ENCODE results near the gene EDC4. TPM values are rescaled to one million over a fixed set of nuclear protein-coding genes. Genes with fewer than 3 reads are reported as not detected.

EDC4 gene
- total and polyA plus RNA-seq, 2 of the 13 experiments (the other 11 are each of a cell fraction or from before 2014, with no cell fraction given): 51.4 to 59.1 TPM

DNA sequence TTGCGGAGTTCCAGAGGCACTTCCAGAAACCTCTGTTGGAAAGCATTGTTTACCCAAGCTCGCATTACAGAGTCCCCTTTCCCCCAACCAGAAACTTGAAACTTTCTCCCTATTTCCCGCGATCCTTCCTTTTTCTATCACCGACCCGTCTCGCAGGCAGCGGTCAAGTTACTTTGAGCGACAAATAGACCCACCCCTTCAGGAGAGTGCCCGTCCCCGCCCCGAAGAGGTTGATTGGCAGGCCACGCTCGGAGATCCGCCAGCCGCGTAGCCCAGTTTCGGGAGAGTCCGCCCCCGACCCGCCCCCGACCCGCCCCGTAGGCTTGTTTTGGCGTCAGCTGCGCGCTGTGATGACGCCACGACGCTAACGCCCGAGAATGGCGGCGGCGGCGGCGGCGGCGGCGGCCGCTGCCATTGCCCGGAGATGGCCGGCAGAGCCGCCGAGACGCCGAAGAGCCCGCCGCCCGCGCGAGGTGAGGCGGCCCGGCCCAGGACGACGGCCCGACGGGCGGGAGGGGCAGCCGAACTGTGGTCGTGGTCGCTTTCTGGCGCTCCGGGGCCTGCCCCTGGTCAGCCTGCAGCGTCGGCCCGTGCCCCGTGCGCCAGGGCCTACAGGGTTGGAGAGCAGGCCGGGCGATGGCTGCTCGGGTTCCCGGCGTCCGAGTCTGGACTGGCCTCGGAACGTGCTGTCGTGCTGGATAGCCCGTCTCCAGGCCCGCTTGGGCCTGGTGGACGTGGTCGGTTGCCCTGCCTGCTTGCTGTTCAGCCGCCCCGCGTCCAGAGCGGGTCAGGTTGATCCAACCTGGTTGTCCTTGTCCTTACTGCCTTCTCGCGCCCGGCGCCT lies 20.3 kb downstream of the EDC4 start, which contains the start of gene PSKH1 (continued):
- TF ChIP-seq, protein P1, sequence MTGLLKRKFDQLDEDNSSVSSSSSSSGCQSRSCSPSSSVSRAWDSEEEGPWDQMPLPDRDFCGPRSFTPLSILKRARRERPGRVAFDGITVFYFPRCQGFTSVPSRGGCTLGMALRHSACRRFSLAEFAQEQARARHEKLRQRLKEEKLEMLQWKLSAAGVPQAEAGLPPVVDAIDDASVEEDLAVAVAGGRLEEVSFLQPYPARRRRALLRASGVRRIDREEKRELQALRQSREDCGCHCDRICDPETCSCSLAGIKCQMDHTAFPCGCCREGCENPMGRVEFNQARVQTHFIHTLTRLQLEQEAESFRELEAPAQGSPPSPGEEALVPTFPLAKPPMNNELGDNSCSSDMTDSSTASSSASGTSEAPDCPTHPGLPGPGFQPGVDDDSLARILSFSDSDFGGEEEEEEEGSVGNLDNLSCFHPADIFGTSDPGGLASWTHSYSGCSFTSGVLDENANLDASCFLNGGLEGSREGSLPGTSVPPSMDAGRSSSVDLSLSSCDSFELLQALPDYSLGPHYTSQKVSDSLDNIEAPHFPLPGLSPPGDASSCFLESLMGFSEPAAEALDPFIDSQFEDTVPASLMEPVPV (CRISPR knock-in tag; IDR thresholded peaks at IDR 0.05): peak; percentile 81; the same call in 1 of the 2 replicates
- no peak for TF ChIP-seq NPAS2 (CRISPR knock-in tag; IDR thresholded peaks at IDR 0.05; ENCODE audit: borderline replicate concordance)
- no peak; the same call in 1 of the 2 replicates for TF ChIP-seq ZNF20 (CRISPR knock-in tag; IDR thresholded peaks at IDR 0.05)
- TF ChIP-seq, protein P2, sequence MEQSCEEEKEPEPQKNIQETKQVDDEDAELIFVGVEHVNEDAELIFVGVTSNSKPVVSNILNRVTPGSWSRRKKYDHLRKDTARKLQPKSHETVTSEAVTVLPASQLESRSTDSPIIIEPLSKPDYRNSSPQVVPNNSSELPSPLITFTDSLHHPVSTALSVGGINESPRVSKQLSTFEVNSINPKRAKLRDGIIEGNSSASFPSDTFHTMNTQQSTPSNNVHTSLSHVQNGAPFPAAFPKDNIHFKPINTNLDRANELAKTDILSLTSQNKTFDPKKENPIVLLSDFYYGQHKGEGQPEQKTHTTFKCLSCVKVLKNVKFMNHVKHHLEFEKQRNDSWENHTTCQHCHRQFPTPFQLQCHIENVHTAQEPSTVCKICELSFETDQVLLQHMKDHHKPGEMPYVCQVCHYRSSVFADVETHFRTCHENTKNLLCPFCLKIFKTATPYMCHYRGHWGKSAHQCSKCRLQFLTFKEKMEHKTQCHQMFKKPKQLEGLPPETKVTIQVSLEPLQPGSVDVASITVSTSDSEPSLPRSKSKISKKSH (CRISPR knock-in tag; IDR thresholded peaks at IDR 0.05; ENCODE audit: borderline replicate concordance): no peak

DNA sequence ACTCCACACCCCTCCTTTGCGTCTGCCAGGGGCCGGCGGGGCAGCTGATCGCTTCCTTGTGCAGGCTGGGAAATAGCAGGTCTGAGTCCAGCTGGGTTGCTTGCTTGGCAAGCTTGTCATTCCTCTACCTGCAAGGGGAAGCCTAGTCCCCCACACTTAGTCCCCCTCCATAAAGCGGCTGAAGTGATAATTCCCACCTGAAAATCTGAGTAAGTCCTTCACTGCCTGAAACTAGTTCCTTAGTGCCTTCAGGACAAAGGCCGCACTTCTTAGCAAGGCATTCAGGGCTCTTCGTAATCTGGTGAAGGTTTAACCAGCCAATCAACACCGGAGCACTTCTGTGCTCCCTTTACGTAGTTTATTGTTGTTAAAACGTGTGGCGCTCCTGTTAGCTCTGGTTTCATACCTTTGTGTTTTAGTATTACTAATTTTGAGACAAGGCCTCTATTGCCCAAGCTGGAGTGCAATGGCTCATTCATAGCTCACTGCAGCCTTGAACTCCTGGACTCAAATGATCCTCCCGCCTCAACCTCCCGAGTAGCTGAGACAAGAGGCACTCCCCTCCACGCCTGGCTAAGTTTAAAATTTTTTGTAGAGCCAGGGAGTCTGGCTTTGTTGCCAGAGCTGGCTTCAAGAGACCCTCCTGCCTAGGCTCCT lies 21.0 kb downstream of the EDC4 start:
- Histone ChIP-seq H2AFZ (ENCODE audit: low read length) (no peak overlapping the region), H3K36me3 (replicated peaks in 1 of 2; ENCODE audit: control insufficient read depth in 1 of 2, insufficient read depth in 2 of 2, low read length in 2 of 2) (no peaks in the 10 kb centered on the region), H3K27ac (ENCODE audit: extremely low read length, insufficient read depth, low read length) (peak overlapping the region; percentile 90), H3K4me2 (ENCODE audit: low read depth, low read length) (peak overlapping the region; percentile 86), H3K79me2 (ENCODE audit: insufficient read depth, low read length) (peaks cover 40% of the 10 kb centered on the region), H3K4me1 (ENCODE audit: insufficient read depth, low read length) (peaks cover 51% of the 10 kb centered on the region), H3K9me3 (ENCODE audit: low read length) (no peaks in the 10 kb centered on the region), H4K20me1 (ENCODE audit: insufficient read depth, low read length) (peaks cover 7% of the 10 kb centered on the region; the same call in 1 of the 2 replicates), H3K9ac (ENCODE audit: insufficient read depth, low read depth, low read length) (peak overlapping the region; percentile 99), H3K4me3 (replicated peaks in 1 of 3; ENCODE audit: insufficient read depth in 1 of 3, low read depth in 2 of 3, low read length in 3 of 3) (peak overlapping the region; percentile 93 to 99 (median 98)), H3K27me3 (ENCODE audit: control insufficient read depth in 1 of 2, insufficient read depth in 2 of 2, low read length in 2 of 2) (no peaks in the 10 kb centered on the region; a peak in 1 of 5 replicates)
- TSS peak; percentile 66 for BruUV-seq (replicated peaks)
- ChIA-PET CTCF (ENCODE audit: low intra/inter-chr PET ratio, low total read pairs) (interaction anchor here (1.1 kb wide), 1 partner anchor 35 kb away, joined by 3 read pairs; no protein-coding TSS in a partner anchor), POLR2A (interaction anchor here (1.0 to 3.0 kb wide), 7 partner anchors 11 to 87 kb away, joined by 3 to 32 read pairs (median 4); partner anchors contain the start of genes CTRL, EDC4, NRN1L and RANBP10)
- FAIRE-seq (peak; percentile 63), ATAC-seq (peak; percentile 34), DNase-seq (ENCODE audit: low spot score) (peak; percentile 60)
- 1% methylated on average over 14 of the region's 14 CpGs for WGBS (ENCODE audit: low lambda C conversion rate)
- intact Hi-C loops (cut with micrococcal nuclease; ENCODE audit: unreplicated experiment) (loop anchor here (1.0 to 2.0 kb wide), 2 partner anchors 20 to 35 kb away; no protein-coding TSS in a partner anchor), in situ Hi-C loops (cut with HindIII; ENCODE audit: extremely low pct_ligation_motif_present, low pct_unique_long_range_greater_than_20kb) (no loop called here)
- TF ChIP-seq TAF15 (IDR thresholded peaks at IDR 0.05; ENCODE audit: low read depth, low read length, poor library complexity, severe bottlenecking): no peak
- no peak for TF ChIP-seq HNRNPL (IDR thresholded peaks at IDR 0.05; ENCODE audit: low read depth, low read length)
- TF ChIP-seq, protein P3, sequence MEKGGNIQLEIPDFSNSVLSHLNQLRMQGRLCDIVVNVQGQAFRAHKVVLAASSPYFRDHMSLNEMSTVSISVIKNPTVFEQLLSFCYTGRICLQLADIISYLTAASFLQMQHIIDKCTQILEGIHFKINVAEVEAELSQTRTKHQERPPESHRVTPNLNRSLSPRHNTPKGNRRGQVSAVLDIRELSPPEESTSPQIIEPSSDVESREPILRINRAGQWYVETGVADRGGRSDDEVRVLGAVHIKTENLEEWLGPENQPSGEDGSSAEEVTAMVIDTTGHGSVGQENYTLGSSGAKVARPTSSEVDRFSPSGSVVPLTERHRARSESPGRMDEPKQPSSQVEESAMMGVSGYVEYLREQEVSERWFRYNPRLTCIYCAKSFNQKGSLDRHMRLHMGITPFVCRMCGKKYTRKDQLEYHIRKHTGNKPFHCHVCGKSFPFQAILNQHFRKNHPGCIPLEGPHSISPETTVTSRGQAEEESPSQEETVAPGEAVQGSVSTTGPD (CRISPR knock-in tag; IDR thresholded peaks at IDR 0.05): no peak
- no peak for TF ChIP-seq ZNF569 (CRISPR knock-in tag; IDR thresholded peaks at IDR 0.05; ENCODE audit: borderline replicate concordance)
- no peak; the same call in 1 of the 2 replicates for TF ChIP-seq NRL (CRISPR knock-in tag; IDR thresholded peaks at IDR 0.05; ENCODE audit: borderline replicate concordance)
- TF ChIP-seq, protein P4, sequence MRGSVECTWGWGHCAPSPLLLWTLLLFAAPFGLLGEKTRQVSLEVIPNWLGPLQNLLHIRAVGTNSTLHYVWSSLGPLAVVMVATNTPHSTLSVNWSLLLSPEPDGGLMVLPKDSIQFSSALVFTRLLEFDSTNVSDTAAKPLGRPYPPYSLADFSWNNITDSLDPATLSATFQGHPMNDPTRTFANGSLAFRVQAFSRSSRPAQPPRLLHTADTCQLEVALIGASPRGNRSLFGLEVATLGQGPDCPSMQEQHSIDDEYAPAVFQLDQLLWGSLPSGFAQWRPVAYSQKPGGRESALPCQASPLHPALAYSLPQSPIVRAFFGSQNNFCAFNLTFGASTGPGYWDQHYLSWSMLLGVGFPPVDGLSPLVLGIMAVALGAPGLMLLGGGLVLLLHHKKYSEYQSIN (CRISPR knock-in tag; IDR thresholded peaks at IDR 0.05; ENCODE audit: borderline replicate concordance): no peak
- peak in 1 of 2 experiments; percentile 36; a peak in 2 of 4 replicates for TF ChIP-seq KLF16 (CRISPR knock-in tag; IDR thresholded peaks at IDR 0.05)
- TF ChIP-seq ZNF557 (CRISPR knock-in tag; IDR thresholded peaks at IDR 0.05): no peak
- TF ChIP-seq ERF (CRISPR knock-in tag; IDR thresholded peaks at IDR 0.05): no peak
